Measurements from ENCODE around the gene MEI4.
"Not testable (repeated sequence)": the region's sequence is repeated elsewhere in the genome, so short reads cannot be mapped to it uniquely, and the experiment has no call there.

Gene MEI4

DNA sequence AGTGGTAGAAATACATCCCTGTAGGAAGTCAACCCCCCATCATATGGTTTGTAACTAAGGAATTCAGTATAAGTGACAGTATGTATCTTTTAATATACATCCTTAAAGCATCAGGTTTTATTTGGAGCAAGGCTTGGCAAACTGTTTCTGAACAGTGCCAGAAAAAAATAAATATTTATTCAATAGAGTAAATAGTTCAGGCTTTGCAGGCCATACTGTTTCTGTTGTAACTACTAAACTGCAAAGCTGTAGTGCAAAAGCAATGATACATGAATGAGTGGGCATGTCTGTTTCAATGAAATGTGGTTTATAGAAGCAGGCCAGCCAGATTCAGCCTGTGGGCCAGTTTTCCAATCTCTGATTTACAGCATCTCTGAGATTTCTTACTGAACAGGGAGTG, 977 bp downstream of the MEI4 start:
- H3K27ac Mint-ChIP-seq = no peak overlapping the region

DNA sequence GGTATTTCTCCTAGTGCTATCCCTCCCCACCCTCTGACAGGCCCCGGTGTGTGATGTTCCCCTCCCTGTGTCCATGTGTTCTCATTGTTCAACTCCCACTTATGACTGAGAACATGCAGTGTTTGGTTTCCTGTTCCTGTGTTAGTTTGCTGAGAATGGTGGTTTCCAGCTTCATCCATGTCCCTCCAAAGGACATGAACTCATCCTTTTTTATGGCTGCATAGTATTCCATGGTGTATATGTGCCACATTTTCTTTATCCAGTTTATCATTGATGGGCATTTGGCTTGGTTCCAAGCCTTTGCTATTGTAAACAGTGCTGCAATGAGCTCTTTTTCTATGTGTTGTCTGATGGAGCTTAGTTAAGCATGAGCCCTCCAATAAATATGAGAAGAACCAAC, 2.2 kb downstream of the MEI4 start:
- H3K4me1 Mint-ChIP-seq (ENCODE audit: low read depth); H3K9me3 Mint-ChIP-seq; H3K27ac Mint-ChIP-seq; H3K36me3 Mint-ChIP-seq (ENCODE audit: low read depth); H3K4me3 Mint-ChIP-seq; intact Hi-C loops (cut with micrococcal nuclease): not testable (repeated sequence)
- peaks cover 10% of the 10 kb centered on the region for H3K27me3 Mint-ChIP-seq

More for the DNA sequence above, 977 bp downstream of the MEI4 start:
- Mint-ChIP-seq H3K36me3 (ENCODE audit: low read depth) (no peaks in the 10 kb centered on the region), H3K4me1 (ENCODE audit: low read depth) (peaks cover 9% of the 10 kb centered on the region), H3K4me3 (no peak overlapping the region), H3K9me3 (peaks cover 9% of the 10 kb centered on the region), H3K27me3 (peaks cover 12% of the 10 kb centered on the region)
- intact Hi-C loops (cut with micrococcal nuclease) = no loop called here

DNA sequence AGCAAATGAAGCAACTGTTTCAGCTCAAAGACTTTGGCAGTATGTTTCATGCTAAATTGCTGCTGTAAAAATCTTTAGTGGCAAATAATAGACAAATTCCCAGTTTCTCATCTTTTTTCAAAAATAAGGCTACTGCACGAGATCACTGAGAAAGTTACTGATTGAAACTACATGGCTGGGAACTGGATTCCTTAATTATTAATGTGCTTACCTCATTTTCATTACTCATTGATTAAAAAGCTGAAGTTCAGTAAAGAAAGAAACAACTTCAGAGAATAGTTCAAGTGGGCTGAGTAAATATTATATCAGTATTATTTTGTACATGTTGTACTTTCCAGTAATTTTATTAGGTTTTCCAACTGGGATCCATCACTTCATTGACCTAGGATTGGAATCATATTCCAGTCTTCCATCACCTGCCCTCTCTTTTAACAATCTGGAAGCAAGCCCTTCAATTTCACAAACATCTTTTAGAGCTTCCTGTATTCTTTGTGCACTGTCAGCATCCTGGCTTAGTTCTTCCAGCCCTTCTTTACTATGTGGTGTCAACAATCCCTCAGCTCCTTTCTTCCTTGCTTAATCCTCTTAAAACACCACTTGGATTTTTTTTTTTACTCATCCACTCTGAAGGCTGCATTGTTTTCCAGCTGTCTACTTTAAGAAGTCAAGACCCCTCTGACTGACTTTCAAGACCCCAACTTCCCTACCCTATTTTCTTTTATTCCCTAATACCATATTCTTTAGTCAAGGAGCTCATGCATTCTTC, 4.3 kb downstream of the MEI4 start:
- Mint-ChIP-seq H3K4me1 (ENCODE audit: low read depth) (no peaks in the 10 kb centered on the region), H3K27me3 (no peaks in the 10 kb centered on the region), H3K27ac (no peak overlapping the region), H3K4me3 (no peak overlapping the region), H3K9me3 (peaks cover 9% of the 10 kb centered on the region), H3K36me3 (ENCODE audit: low read depth) (no peaks in the 10 kb centered on the region)
- intact Hi-C loops (cut with micrococcal nuclease) = no loop called here

DNA sequence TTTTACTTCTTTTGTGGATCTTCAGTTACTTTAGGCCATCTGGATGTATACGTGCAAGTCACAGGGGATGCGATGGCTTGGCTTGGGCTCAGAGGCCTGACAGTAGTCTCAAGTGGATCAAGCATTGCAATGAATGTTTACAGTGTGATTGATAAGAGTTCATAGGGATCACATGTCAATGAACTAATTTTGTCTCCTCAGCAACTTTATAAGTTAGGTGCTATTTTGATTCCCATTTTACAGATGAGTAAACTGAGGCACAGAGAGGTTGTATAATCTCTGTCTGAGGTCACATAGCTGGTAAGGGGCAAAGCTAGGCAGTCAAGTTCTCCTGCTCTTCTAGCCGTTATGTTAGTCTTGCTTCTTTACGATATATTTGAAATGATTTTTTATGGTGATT, 13.5 kb downstream of the MEI4 start:
- H3K36me3 Mint-ChIP-seq (ENCODE audit: low read depth) = no peaks in the 10 kb centered on the region
- H3K4me3 Mint-ChIP-seq = no peak overlapping the region
- intact Hi-C loops (cut with micrococcal nuclease) = no loop called here
- peaks cover 16% of the 10 kb centered on the region for H3K9me3 Mint-ChIP-seq
- H3K27ac Mint-ChIP-seq = no peak overlapping the region
- no peaks in the 10 kb centered on the region for H3K4me1 Mint-ChIP-seq (ENCODE audit: low read depth)
- no peaks in the 10 kb centered on the region for H3K27me3 Mint-ChIP-seq

DNA sequence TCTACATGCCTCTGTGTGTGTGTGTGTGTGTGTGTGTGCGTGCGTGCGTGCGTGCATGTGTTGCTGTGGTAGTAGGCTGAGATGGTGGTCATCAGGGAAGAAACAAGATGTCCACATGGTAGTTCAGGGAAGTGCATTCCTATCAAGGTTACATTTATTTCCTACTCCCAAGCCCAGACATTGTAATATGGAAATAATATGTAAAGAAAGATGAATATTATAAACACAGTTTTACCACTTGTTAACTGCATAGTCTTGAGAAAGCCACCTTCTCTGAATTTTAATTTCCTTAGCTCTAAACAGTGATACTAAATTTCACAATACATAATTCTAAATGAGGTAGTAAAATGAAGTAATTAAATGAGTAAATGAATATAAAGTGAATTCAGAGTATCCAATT, 14.0 kb downstream of the MEI4 start:
- Mint-ChIP-seq H3K4me3 (no peak overlapping the region), H3K27ac (no peak overlapping the region), H3K9me3 (peaks cover 16% of the 10 kb centered on the region), H3K36me3 (ENCODE audit: low read depth) (no peaks in the 10 kb centered on the region), H3K27me3 (no peaks in the 10 kb centered on the region), H3K4me1 (ENCODE audit: low read depth) (no peaks in the 10 kb centered on the region)
- intact Hi-C loops (cut with micrococcal nuclease) = no loop called here

DNA sequence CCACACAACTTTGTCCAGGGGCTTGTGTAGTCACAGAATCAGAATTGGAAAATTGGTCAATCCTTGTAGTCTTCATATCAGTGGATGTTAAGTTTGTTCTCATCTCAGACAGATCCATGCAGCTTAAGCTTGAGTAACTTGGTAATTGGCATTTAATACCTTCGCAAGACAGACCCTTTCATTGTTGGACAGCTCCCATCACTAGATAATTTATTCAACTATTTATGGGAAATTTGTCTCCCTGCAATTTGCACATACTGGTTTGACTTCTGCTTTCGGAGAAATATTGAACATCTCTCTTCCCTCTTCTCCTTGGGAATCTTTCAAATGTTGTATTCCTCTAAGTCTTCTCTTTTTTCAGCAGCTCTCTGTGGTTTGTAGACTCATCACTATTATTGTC, 17.1 kb downstream of the MEI4 start:
- Mint-ChIP-seq H3K4me3 (no peak overlapping the region), H3K9me3 (peaks cover 8% of the 10 kb centered on the region), H3K36me3 (ENCODE audit: low read depth) (no peaks in the 10 kb centered on the region), H3K27me3 (no peaks in the 10 kb centered on the region), H3K4me1 (ENCODE audit: low read depth) (no peaks in the 10 kb centered on the region), H3K27ac (no peak overlapping the region)
- intact Hi-C loops (cut with micrococcal nuclease) = no loop called here

DNA sequence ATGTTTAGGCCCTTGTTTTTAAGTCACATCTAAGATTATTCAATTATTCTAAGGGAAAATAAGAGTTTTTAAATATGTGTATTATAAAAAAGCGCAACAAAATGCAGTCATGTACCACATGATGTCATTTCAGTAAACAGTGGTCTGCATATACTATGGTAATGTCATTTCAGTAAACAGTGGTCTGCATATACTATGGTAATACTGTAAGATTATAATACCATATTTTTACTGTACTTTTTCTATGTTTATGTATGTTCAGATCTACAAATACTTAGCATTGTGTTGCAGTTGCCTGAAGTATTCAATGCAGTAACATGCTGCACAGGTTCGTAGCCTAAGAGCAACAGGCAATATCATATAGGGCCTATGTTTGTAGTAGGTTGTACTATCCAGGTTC, 21.4 kb downstream of the MEI4 start:
- Mint-ChIP-seq H3K4me1 (ENCODE audit: low read depth) (no peaks in the 10 kb centered on the region), H3K27me3 (no peaks in the 10 kb centered on the region), H3K4me3 (no peak overlapping the region), H3K27ac (no peak overlapping the region), H3K9me3 (no peaks in the 10 kb centered on the region), H3K36me3 (ENCODE audit: low read depth) (no peaks in the 10 kb centered on the region)
- intact Hi-C loops (cut with micrococcal nuclease) = no loop called here

DNA sequence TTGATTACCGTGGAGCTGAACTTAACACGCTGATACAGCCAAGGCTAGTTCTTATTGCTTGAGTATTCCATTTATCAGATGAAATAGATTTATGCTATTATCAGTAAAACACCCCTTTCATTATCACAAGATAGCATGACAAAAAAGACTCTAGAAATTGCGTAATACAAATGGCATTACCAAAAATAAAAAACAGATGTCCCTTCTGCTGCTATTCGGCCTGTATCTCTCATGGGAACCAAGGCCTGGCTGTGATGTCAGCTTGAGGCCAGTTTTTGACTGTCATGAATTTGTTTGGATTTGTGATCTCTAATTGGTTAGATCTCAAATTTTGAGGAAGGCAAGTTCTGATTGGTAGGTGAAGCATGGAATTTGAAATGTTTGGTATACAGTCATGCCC, 25.2 kb downstream of the MEI4 start:
- Mint-ChIP-seq H3K4me3 (no peak overlapping the region), H3K36me3 (ENCODE audit: low read depth) (no peaks in the 10 kb centered on the region), H3K27ac (no peak overlapping the region), H3K27me3 (no peaks in the 10 kb centered on the region), H3K9me3 (no peaks in the 10 kb centered on the region), H3K4me1 (ENCODE audit: low read depth) (no peaks in the 10 kb centered on the region)
- intact Hi-C loops (cut with micrococcal nuclease) = no loop called here

DNA sequence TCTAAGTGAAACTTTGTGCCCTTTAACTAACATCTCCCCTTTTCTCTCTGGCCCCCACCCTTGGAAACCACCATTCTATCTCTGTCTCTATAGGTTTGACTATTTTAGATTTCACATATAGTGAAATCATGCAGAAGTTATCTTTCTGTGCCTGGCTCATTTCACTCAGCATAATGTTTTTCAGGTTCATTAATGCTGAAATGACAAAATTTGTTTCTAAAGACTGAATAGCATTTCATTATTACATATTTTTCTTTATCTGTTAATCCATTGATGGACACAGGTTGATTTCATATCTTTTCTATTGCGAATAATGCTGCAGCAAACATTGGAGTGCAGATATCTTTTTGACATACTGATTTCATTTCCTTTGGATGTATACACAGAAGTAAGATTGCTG, 30.7 kb downstream of the MEI4 start:
- H3K27me3 Mint-ChIP-seq = no peaks in the 10 kb centered on the region
- intact Hi-C loops (cut with micrococcal nuclease) = no loop called here
- H3K4me1 Mint-ChIP-seq (ENCODE audit: low read depth) = no peaks in the 10 kb centered on the region
- H3K36me3 Mint-ChIP-seq (ENCODE audit: low read depth) = no peaks in the 10 kb centered on the region
- H3K9me3 Mint-ChIP-seq = no peaks in the 10 kb centered on the region
- H3K27ac Mint-ChIP-seq = no peak overlapping the region
- no peak overlapping the region for H3K4me3 Mint-ChIP-seq

DNA sequence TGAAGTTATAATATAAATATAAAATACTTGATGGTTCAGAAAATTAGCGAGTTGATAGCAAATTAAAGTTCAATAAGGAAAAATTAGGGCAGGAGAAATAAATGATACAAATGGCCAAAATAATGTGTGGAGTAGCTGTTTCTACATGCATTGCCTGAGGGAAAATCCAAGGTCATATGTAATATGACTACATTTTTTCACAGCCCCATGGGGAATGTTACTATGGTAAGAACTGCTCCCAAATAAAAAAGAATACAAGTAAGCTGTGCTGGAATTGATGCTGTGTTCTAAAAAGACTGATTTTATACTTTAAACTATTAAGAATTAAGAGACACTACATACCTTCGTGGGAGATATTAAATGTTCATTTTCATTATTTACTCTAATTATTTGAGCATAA, 34.1 kb downstream of the MEI4 start:
- H3K27ac Mint-ChIP-seq = no peak overlapping the region
- no peak overlapping the region for H3K4me3 Mint-ChIP-seq
- H3K36me3 Mint-ChIP-seq (ENCODE audit: low read depth) = no peaks in the 10 kb centered on the region
- H3K9me3 Mint-ChIP-seq = no peaks in the 10 kb centered on the region
- intact Hi-C loops (cut with micrococcal nuclease) = no loop called here
- H3K27me3 Mint-ChIP-seq = no peaks in the 10 kb centered on the region
- no peaks in the 10 kb centered on the region for H3K4me1 Mint-ChIP-seq (ENCODE audit: low read depth)

DNA sequence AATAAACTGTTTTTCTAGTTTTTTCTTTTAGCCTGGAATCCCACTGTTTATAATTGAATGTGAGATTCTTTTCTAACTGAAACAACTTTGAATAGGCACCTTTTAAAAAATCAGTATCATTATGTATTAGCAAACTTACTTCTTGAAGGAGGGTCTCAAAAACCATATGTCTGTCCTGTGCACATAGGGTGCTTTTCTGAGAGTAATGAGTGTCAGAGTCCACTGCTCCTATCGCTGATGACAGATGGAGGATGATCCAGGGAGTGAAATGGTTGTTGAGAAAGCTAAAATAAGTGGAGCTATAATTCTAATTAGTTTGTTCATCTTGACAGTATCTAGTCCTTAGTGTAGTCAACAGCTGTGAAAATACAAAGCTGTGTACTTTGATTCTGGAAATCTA, 35.8 kb downstream of the MEI4 start:
- H3K4me3 Mint-ChIP-seq = no peak overlapping the region
- H3K4me1 Mint-ChIP-seq (ENCODE audit: low read depth) = no peaks in the 10 kb centered on the region
- intact Hi-C loops (cut with micrococcal nuclease) = no loop called here
- H3K36me3 Mint-ChIP-seq (ENCODE audit: low read depth) = no peaks in the 10 kb centered on the region
- H3K27ac Mint-ChIP-seq = no peak overlapping the region
- H3K9me3 Mint-ChIP-seq = no peaks in the 10 kb centered on the region
- H3K27me3 Mint-ChIP-seq = no peaks in the 10 kb centered on the region

DNA sequence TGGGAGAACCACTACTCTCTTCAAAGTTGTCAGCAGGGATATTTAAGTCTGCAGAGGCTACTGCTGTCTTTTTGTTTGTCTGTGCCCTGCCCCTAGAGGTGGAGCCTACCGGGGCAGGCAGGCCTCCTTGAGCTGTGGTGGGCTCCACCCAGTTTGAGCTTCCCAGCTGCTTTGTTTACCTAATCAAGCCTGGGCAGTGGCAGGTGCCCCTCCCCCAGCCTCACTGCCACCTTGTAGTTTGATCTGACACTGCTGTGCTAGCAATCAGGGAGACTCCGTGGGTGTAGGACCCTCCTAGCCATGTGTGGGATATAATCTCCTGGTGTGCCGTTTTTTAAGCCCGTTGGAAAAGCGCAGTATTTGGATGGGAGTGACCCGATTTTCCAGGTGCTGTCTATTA, 47.3 kb downstream of the MEI4 start:
- H3K27me3 Mint-ChIP-seq; H3K27ac Mint-ChIP-seq; H3K4me1 Mint-ChIP-seq (ENCODE audit: low read depth); intact Hi-C loops (cut with micrococcal nuclease); H3K4me3 Mint-ChIP-seq; H3K36me3 Mint-ChIP-seq (ENCODE audit: low read depth): not testable (repeated sequence)
- H3K9me3 Mint-ChIP-seq = peaks cover 78% of the 10 kb centered on the region

DNA sequence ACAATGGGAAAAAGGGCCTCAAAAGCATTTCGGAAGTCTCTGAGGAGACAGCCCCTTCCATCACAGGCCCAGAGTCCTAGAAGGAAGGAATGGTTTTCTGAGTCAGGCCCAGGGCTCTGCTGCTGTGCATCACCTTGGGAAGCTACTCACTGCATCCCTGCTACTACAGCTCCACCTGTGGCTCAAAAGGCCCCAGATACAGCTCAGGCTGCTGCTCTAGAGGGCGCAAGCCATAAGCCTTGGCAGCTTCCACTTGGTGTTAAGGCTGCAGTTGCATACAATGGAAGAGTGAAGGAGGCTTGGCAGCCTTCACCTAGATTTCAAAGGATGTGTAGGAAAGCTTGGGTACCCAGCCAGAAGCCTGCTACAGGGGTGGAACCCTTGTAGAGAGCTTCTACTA, 54.8 kb downstream of the MEI4 start:
- Mint-ChIP-seq H3K4me3 (no peak overlapping the region), H3K27ac (no peak overlapping the region), H3K27me3 (no peaks in the 10 kb centered on the region), H3K9me3 (peaks cover 53% of the 10 kb centered on the region), H3K36me3 (ENCODE audit: low read depth) (no peaks in the 10 kb centered on the region), H3K4me1 (ENCODE audit: low read depth) (no peaks in the 10 kb centered on the region)
- intact Hi-C loops (cut with micrococcal nuclease) = no loop called here

DNA sequence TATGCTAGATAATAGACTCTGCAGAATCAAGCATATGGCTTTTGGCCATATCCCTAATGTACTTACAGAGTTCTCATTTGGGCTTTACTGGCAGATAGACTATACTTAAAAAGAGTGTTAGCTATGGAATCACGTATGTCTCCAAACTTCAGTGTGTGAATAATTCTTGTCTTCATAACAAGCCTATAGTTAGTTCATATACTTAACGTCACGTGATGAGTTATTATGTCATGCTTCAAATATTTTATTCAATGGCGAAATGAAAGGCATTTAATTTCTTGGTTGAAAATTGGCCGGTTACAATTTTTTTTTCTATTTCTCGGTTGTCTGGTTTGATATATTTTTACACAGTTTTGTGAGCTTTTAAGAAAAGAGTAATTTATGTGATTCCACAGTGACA, 62.7 kb downstream of the MEI4 start:
- H3K36me3 Mint-ChIP-seq (ENCODE audit: low read depth) = no peaks in the 10 kb centered on the region
- H3K9me3 Mint-ChIP-seq = peaks cover 23% of the 10 kb centered on the region
- H3K4me3 Mint-ChIP-seq = no peak overlapping the region
- no peak overlapping the region for H3K27ac Mint-ChIP-seq
- no peaks in the 10 kb centered on the region for H3K27me3 Mint-ChIP-seq
- intact Hi-C loops (cut with micrococcal nuclease) = no loop called here
- no peaks in the 10 kb centered on the region for H3K4me1 Mint-ChIP-seq (ENCODE audit: low read depth)

DNA sequence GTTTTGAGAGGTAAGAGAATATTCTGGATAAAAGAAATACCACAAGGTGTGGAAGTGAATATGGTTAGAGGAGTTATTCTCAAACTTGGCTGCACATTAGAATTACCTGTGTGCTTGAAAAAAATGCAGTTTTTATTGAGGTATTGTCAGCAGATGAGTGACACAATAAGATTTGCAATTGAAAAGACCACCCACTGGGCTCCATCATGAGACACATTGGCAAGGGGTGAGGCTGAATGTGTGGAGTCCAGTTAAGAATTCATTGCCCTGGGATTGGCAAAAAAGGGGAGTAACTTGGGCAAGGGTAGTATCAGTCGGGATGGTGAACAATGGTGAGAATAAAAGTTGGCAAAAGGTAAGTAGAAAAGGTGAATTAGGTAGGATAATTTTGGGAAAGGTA, 63.5 kb downstream of the MEI4 start:
- Mint-ChIP-seq H3K4me1 (ENCODE audit: low read depth) (no peaks in the 10 kb centered on the region), H3K27me3 (no peaks in the 10 kb centered on the region), H3K9me3 (peaks cover 23% of the 10 kb centered on the region), H3K27ac (no peak overlapping the region), H3K36me3 (ENCODE audit: low read depth) (no peaks in the 10 kb centered on the region), H3K4me3 (no peak overlapping the region)
- intact Hi-C loops (cut with micrococcal nuclease) = no loop called here
